SIG-M5 (cell line): ENCODE measurements around the gene LGALS7.
"Not testable (repeated sequence)": the region's sequence is repeated elsewhere in the genome, so short reads cannot be mapped to it uniquely, and the experiment has no call there.

Experiments
- DNase-seq: peaks from one replicate; lab custom pipeline; 2025; lab: John Stamatoyannopoulos, UW

Gene LGALS7

GRCh38 chr19:38770949-38771275 lies 2.4 kb downstream of the LGALS7 start:
- not testable (repeated sequence) for DNase-seq

GRCh38 chr19:38770228-38770948 lies 2.9 kb downstream of the LGALS7 start:
- not testable (repeated sequence) for DNase-seq

- no peak for DNase-seq
Measured at GRCh38 chr19:38769635-38770211, 3.6 kb downstream of the LGALS7 start.

GRCh38 chr19:38766276-38767047 lies 6.9 kb downstream of the LGALS7 start:
- no peak for DNase-seq

GRCh38 chr19:38765214-38765613 lies 8.1 kb downstream of the LGALS7 start:
- DNase-seq: no peak

GRCh38 chr19:38763795-38764220 lies 9.5 kb downstream of the LGALS7 start:
- no peak for DNase-seq

- not testable (repeated sequence) for DNase-seq
Measured at GRCh38 chr19:38761884-38762389, 11.4 kb downstream of the LGALS7 start.

GRCh38 chr19:38760805-38761517 lies 12.4 kb downstream of the LGALS7 start:
- not testable (repeated sequence) for DNase-seq

- DNase-seq: no peak
Measured at GRCh38 chr19:38759590-38760003, 13.7 kb downstream of the LGALS7 start.

GRCh38 chr19:38754196-38754595 lies 19.1 kb downstream of the LGALS7 start:
- not testable (repeated sequence) for DNase-seq

- DNase-seq: not testable (repeated sequence)
Measured at GRCh38 chr19:38753783-38754182, 19.5 kb downstream of the LGALS7 start.

GRCh38 chr19:38745316-38745715 lies 28.0 kb downstream of the LGALS7 start:
- DNase-seq: no peak

GRCh38 chr19:38744874-38745273 lies 28.4 kb downstream of the LGALS7 start:
- DNase-seq: no peak

GRCh38 chr19:38744298-38744681 lies 29.0 kb downstream of the LGALS7 start, which contains the start of gene CAPN12:
TSS of gene CAPN12 (minus strand) at chr19:38744474. CDS start at chr19:38744165, 309 bp downstream.
- no peak for DNase-seq

GRCh38 chr19:38743394-38744297 lies 29.7 kb downstream of the LGALS7 start:
- no peak for DNase-seq

- no peak for DNase-seq
Measured at GRCh38 chr19:38742906-38743305, 30.4 kb downstream of the LGALS7 start.

GRCh38 chr19:38742296-38742695 lies 31.0 kb downstream of the LGALS7 start:
- DNase-seq: no peak

GRCh38 chr19:38741670-38742069 lies 31.6 kb downstream of the LGALS7 start:
- DNase-seq: no peak

- no peak for DNase-seq
Measured at GRCh38 chr19:38740932-38741331, 32.4 kb downstream of the LGALS7 start.

- no peak for DNase-seq
Measured at GRCh38 chr19:38740257-38740592, 33.1 kb downstream of the LGALS7 start.
